DOHH2 (cell line): ENCODE measurements around the gene COL4A2.

Experiments
- H3F3A ChIP-seq: fragments of 200-600 bp; sonication (generic), shearing (Covaris generic); 2 replicates; pipeline ENCODE4 v1.6.0; 2016; ENCODE audit warnings: antibody characterized with exemption, mild to moderate bottlenecking; ENCODE audit not compliant: control insufficient read depth, insufficient read depth
- H3K27ac ChIP-seq: fragments of 200-600 bp; sonication (generic); 2 replicates; pipeline ENCODE4 v1.5.1; 2014; ENCODE audit warnings: low read depth, mild to moderate bottlenecking, low read length, moderate library complexity
- H3K27me3 ChIP-seq: fragments of 200-600 bp; sonication (generic); 2 replicates; pipeline ENCODE4 v1.6.1; 2014; ENCODE audit warnings: mild to moderate bottlenecking, low read length, mixed read lengths; ENCODE audit not compliant: control insufficient read depth
- H3K36me3 ChIP-seq: fragments of 200-600 bp; sonication (generic); 2 replicates; pipeline ENCODE4 v1.6.1; 2014; ENCODE audit warnings: mild to moderate bottlenecking, low read length, moderate library complexity, mixed read lengths; ENCODE audit not compliant: control insufficient read depth
- H3K4me1 ChIP-seq: fragments of 200-600 bp; sonication (generic); 2 replicates; pipeline ENCODE4 v1.6.1; 2014; ENCODE audit warnings: mild to moderate bottlenecking, low read length, mixed read lengths; ENCODE audit not compliant: control insufficient read depth
- H3K4me2 ChIP-seq: fragments of 200-600 bp; sonication (generic); 2 replicates; pipeline ENCODE4 v1.6.0; 2014; ENCODE audit warnings: mild to moderate bottlenecking, low read length, moderate library complexity
- H3K4me3 ChIP-seq: fragments of 200-600 bp; sonication (generic); 2 replicates; pipeline ENCODE4 v1.5.1; 2014; ENCODE audit warnings: mild to moderate bottlenecking, low read length, mixed read lengths
- H3K79me2 ChIP-seq: fragments of 200-600 bp; sonication (generic); 2 replicates; pipeline ENCODE4 v1.6.1; 2014; ENCODE audit warnings: mild to moderate bottlenecking, low read length, mixed read lengths; ENCODE audit not compliant: control insufficient read depth
- H3K9me2 ChIP-seq: fragments of 200-600 bp; sonication (generic); replicated peaks from 2 replicates; pipeline ENCODE4 v1.6.1; 2014; ENCODE audit warnings: mild to moderate bottlenecking, low read length, mixed read lengths; ENCODE audit not compliant: control insufficient read depth
- H3K9me3 ChIP-seq: fragments of 200-600 bp; sonication (generic); 2 replicates; pipeline ENCODE4 v1.6.1; 2014; ENCODE audit warnings: antibody characterized with exemption, low read length, mixed read lengths; ENCODE audit not compliant: control insufficient read depth, insufficient read depth
- H4K20me1 ChIP-seq: fragments of 200-600 bp; sonication (generic); 2 replicates; pipeline ENCODE4 v1.6.0; 2014; ENCODE audit warnings: low read depth, mild to moderate bottlenecking, antibody characterized with exemption, low read length, moderate library complexity; ENCODE audit not compliant: control insufficient read depth, insufficient read depth
- CTCF ChIP-seq: fragments of 200-600 bp; sonication (generic); IDR thresholded peaks from one replicate; pipeline ENCODE4 v1.5.1; 2014; ENCODE audit warnings: antibody characterized with exemption, mild to moderate bottlenecking, low read depth, low read length; ENCODE audit not compliant: poor library complexity, severe bottlenecking
- EZH2phosphoT487 ChIP-seq: fragments of 200-600 bp; sonication (generic); IDR thresholded peaks from 2 replicates; pipeline ENCODE4 v1.6.1; 2017; ENCODE audit warnings: borderline replicate concordance, mild to moderate bottlenecking, antibody characterized with exemption, low read length, moderate library complexity, mixed read lengths

Gene COL4A2

GRCh38 chr13:110322828-110323171 lies 15.7 kb downstream of the COL4A2 start:
- no peaks in the 10 kb centered on the region for H3K27me3 ChIP-seq
- no peaks in the 10 kb centered on the region for H3K79me2 ChIP-seq

GRCh38 chr13:110323172-110323891 lies 16.2 kb downstream of the COL4A2 start:
- Histone ChIP-seq H3K36me3 (no peaks in the 10 kb centered on the region), H3K27me3 (no peaks in the 10 kb centered on the region), H4K20me1 (no peaks in the 10 kb centered on the region), H3K4me3 (no peak overlapping the region), H3K9me3 (no peaks in the 10 kb centered on the region), H3K4me2 (no peak overlapping the region), H3K4me1 (no peaks in the 10 kb centered on the region), H3K27ac (no peak overlapping the region), H3K79me2 (no peaks in the 10 kb centered on the region), H3F3A (no peaks in the 10 kb centered on the region), H3K9me2 (no peaks in the 10 kb centered on the region)
- TF ChIP-seq EZH2phosphoT487 (no peak), CTCF (no peak)

More at GRCh38 chr13:110322828-110323171, 15.7 kb downstream of the COL4A2 start:
- no peaks in the 10 kb centered on the region for H4K20me1 ChIP-seq
- no peak overlapping the region for H3K4me3 ChIP-seq
- H3K36me3 ChIP-seq = no peaks in the 10 kb centered on the region
- no peaks in the 10 kb centered on the region for H3F3A ChIP-seq
- no peak overlapping the region for H3K27ac ChIP-seq
- TF ChIP-seq CTCF = no peak
- TF ChIP-seq EZH2phosphoT487 = no peak
- H3K4me2 ChIP-seq = no peak overlapping the region
- no peaks in the 10 kb centered on the region for H3K9me2 ChIP-seq
- H3K4me1 ChIP-seq = no peaks in the 10 kb centered on the region
- no peaks in the 10 kb centered on the region for H3K9me3 ChIP-seq

GRCh38 chr13:110324026-110324749 lies 17.1 kb downstream of the COL4A2 start:
- no peaks in the 10 kb centered on the region for H3K27me3 ChIP-seq
- H3K79me2 ChIP-seq = no peaks in the 10 kb centered on the region
- H4K20me1 ChIP-seq = no peaks in the 10 kb centered on the region
- no peaks in the 10 kb centered on the region for H3F3A ChIP-seq
- no peaks in the 10 kb centered on the region for H3K4me1 ChIP-seq
- no peaks in the 10 kb centered on the region for H3K9me3 ChIP-seq
- no peak overlapping the region for H3K4me2 ChIP-seq
- H3K9me2 ChIP-seq = no peaks in the 10 kb centered on the region
- H3K4me3 ChIP-seq = no peak overlapping the region
- TF ChIP-seq EZH2phosphoT487 (no peak), CTCF (no peak)
- no peak overlapping the region for H3K27ac ChIP-seq
- no peaks in the 10 kb centered on the region for H3K36me3 ChIP-seq
